Upper lobe of left lung (tissue), 4 donors: ENCODE data around the gene CTDP1.

ENCODE experiments used
- CTCF ChIP-seq, 6 experiments: fragments of 450-650 bp in 4 of 6; fragments of 200-600 bp in 2 of 6; sonication (generic) in 2 of 6; IDR thresholded peaks; one replicate each; pipeline ENCODE4 v1.5.1; 2016 to 2019; ENCODE audit warnings: antibody characterized with exemption in 6 of 6
- POLR2AphosphoS5 ChIP-seq, 2 donors: sonication (generic); formaldehyde crosslinking; IDR thresholded peaks; one replicate each; pipeline ENCODE4 v1.5.1; 2017; ENCODE audit warnings: antibody characterized with exemption in 2 of 2

GRCh38 chr18:79727211-79727610, 47.6 kb downstream of the CTDP1 start:
- no peak for TF ChIP-seq CTCF (IDR thresholded peaks at IDR 0.05)
- no peak for TF ChIP-seq POLR2AphosphoS5 (IDR thresholded peaks at IDR 0.05)
